GM23248 (cell line): ENCODE data around the gene UAP1L1. TPM values are rescaled to one million over a fixed set of nuclear protein-coding genes. Genes with fewer than 3 reads are reported as not detected.

Experiments used
- DNase-seq: peaks from one replicate; pipeline ENCODE4 v3.0.0-alpha.2; 2015
- H2AFZ ChIP-seq: fragments of 200-600 bp; sonication (generic); 2 replicates; pipeline ENCODE4 v1.6.1; 2016; ENCODE audit warnings: antibody characterized with exemption
- H3F3A ChIP-seq: fragments of 200-600 bp; sonication (generic); 2 replicates; pipeline ENCODE4 v1.6.1; 2016; ENCODE audit warnings: mild to moderate bottlenecking, antibody characterized with exemption, mixed run types; ENCODE audit not compliant: insufficient read depth
- H3K27ac ChIP-seq: fragments of 200-600 bp; sonication (generic); 2 replicates; pipeline ENCODE4 v1.5.1; 2016; ENCODE audit warnings: mild to moderate bottlenecking
- H3K27me3 ChIP-seq: fragments of 200-600 bp; sonication (generic); replicated peaks from 2 replicates; pipeline ENCODE4 v1.6.1; 2016; ENCODE audit warnings: mild to moderate bottlenecking; ENCODE audit not compliant: insufficient read depth
- H3K36me3 ChIP-seq: fragments of 200-600 bp; sonication (generic); 2 replicates; pipeline ENCODE4 v1.6.1; 2016; ENCODE audit warnings: low read depth, mild to moderate bottlenecking
- H3K4me1 ChIP-seq: fragments of 200-600 bp; sonication (generic); 2 replicates; pipeline ENCODE4 v1.6.1; 2016; ENCODE audit warnings: mild to moderate bottlenecking; ENCODE audit not compliant: insufficient read depth
- H3K4me2 ChIP-seq: fragments of 200-600 bp; sonication (generic); one replicate; pipeline ENCODE4 v1.6.1; 2016; ENCODE audit warnings: mild to moderate bottlenecking; ENCODE audit not compliant: unreplicated experiment
- H3K4me3 ChIP-seq: fragments of 200-600 bp; sonication (generic); 2 replicates; pipeline ENCODE4 v1.5.1; 2016; ENCODE audit warnings: mild to moderate bottlenecking
- H3K79me2 ChIP-seq: fragments of 200-600 bp; sonication (generic); 2 replicates; pipeline ENCODE4 v1.6.1; 2016; ENCODE audit warnings: mild to moderate bottlenecking; ENCODE audit not compliant: insufficient read depth
- H3K9ac ChIP-seq: fragments of 200-600 bp; sonication (generic); 2 replicates; pipeline ENCODE4 v1.6.1; 2016; ENCODE audit warnings: mild to moderate bottlenecking
- H3K9me2 ChIP-seq: fragments of 200-600 bp; sonication (generic); 2 replicates; pipeline ENCODE4 v1.6.1; 2016; ENCODE audit warnings: mixed run types, mild to moderate bottlenecking, moderate library complexity; ENCODE audit not compliant: insufficient read depth
- H3K9me3 ChIP-seq: fragments of 200-600 bp; sonication (generic); one replicate; pipeline ENCODE4 v1.6.1; 2017; ENCODE audit warnings: low read depth
- H4K20me1 ChIP-seq: fragments of 200-600 bp; sonication (generic); 2 replicates; pipeline ENCODE4 v1.6.0; 2016; ENCODE audit not compliant: insufficient read depth
- EZH2 ChIP-seq: fragments of 200-600 bp; sonication (generic); IDR thresholded peaks from 2 replicates; pipeline ENCODE4 v1.6.1; 2018; ENCODE audit warnings: antibody characterized with exemption, mild to moderate bottlenecking; ENCODE audit not compliant: insufficient read depth, poor library complexity, severe bottlenecking
- EZH2phosphoT487 ChIP-seq: fragments of 200-600 bp; sonication (generic); IDR thresholded peaks from 2 replicates; pipeline ENCODE4 v1.6.1; 2018; ENCODE audit warnings: antibody characterized with exemption, moderate library complexity, mild to moderate bottlenecking, low read depth; ENCODE audit not compliant: insufficient read depth
- WGBS, 2 experiments: methylation state at CpG; one replicate each; pipeline ENCODE4 v1.1.6; 2015 to 2017; ENCODE audit warnings: low lambda C conversion rate in 2 of 2, low coverage in 1 of 2; ENCODE audit errors: missing lambda C conversion rate in 2 of 2; 5-methylcytosine and 5-hydroxymethylcytosine counted together
- in situ Hi-C: fragments of 300-500 bp; cut with MboI; formaldehyde crosslinking; loops from 2 replicates; pipeline ENCODE4 v1.15.0; 2020
- polyA plus RNA-seq: library from polyadenylated mRNA; unstranded; fragments of >200 nt; fragmentation: Nextera tagmentation; extraction: Ambion mirVana; gene quantifications from 2 replicates; pipeline ENCODE4 v1.2.1, GENCODE V29; 2016
- total RNA-seq: library from RNA; depleted of rRNA; stranded (reverse); fragments of >200 nt; shearing (Covaris generic); gene quantifications from 2 replicates; pipeline ENCODE4 v1.2.3, GENCODE V29; 2014

UAP1L1 gene
- total and polyA plus RNA-seq, 2 experiments from 2014 or later: 4.3 to 5.7 TPM

- WGBS, 2 experiments: 10 to 18% methylated on average over 20 to 50 of the region's 70 CpGs
- Histone ChIP-seq H3K27me3 (no peaks in the 10 kb centered on the region), H2AFZ (peak within 1 kb of the TSS; percentile 78), H3K4me2 (peak within 1 kb of the TSS; percentile 73), H3K9ac (peak within 1 kb of the TSS; percentile 78), H3K4me3 (peak within 1 kb of the TSS; percentile 78), H3K9me3 (no peaks in the 10 kb centered on the region), H4K20me1 (no peaks in the 10 kb centered on the region), H3K79me2 (no peaks in the 10 kb centered on the region), H3K9me2 (no peaks in the 10 kb centered on the region), H3K27ac (no peak within 1 kb of the TSS), H3K4me1 (no peaks in the 10 kb centered on the region), H3F3A (no peaks in the 10 kb centered on the region), H3K36me3 (no peaks in the 10 kb centered on the region)
- in situ Hi-C loops: loop anchor here (25.0 kb wide), 1 partner anchor 297 kb away; the partner anchor contains the start of genes EXD3 and NOXA1
- TF ChIP-seq EZH2: no peak
- TF ChIP-seq EZH2phosphoT487: no peak
- peak; percentile 83 for DNase-seq
Measured at GRCh38 chr9:137114613-137115393, 37.5 kb downstream of the UAP1L1 start, which contains the start of gene DPP7. Gene DPP7 (minus strand): TSS chr9:137114733. CDS start chr9:137114713, 20 bp downstream.

- Histone ChIP-seq H3F3A (no peaks in the 10 kb centered on the region), H3K4me1 (no peaks in the 10 kb centered on the region), H3K27me3 (no peaks in the 10 kb centered on the region), H3K9me2 (no peaks in the 10 kb centered on the region), H3K36me3 (no peaks in the 10 kb centered on the region), H3K79me2 (no peaks in the 10 kb centered on the region), H3K9ac (no peak overlapping the region), H4K20me1 (no peaks in the 10 kb centered on the region), H3K4me2 (no peak overlapping the region), H3K9me3 (no peaks in the 10 kb centered on the region), H2AFZ (no peak overlapping the region), H3K4me3 (no peak overlapping the region), H3K27ac (no peak overlapping the region)
- TF ChIP-seq EZH2 (no peak), EZH2phosphoT487 (no peak)
- in situ Hi-C loops: loop anchor here (25.0 kb wide), 1 partner anchor 297 kb away; the partner anchor contains the start of genes EXD3 and NOXA1
- no peak for DNase-seq
- 67 to 74% methylated on average over 18 to 19 of the region's 21 CpGs for WGBS, 2 experiments
Measured at GRCh38 chr9:137115394-137116026, 38.2 kb downstream of the UAP1L1 start.

GRCh38 chr9:137116027-137116507 is 38.8 kb downstream of the UAP1L1 start:
- Histone ChIP-seq H4K20me1 (no peaks in the 10 kb centered on the region), H3K79me2 (no peaks in the 10 kb centered on the region), H3K9ac (no peak overlapping the region), H3K4me1 (no peaks in the 10 kb centered on the region), H3K4me2 (no peak overlapping the region), H3K36me3 (no peaks in the 10 kb centered on the region), H3K27me3 (no peaks in the 10 kb centered on the region), H2AFZ (no peak overlapping the region), H3K9me3 (no peaks in the 10 kb centered on the region), H3F3A (no peaks in the 10 kb centered on the region), H3K27ac (no peak overlapping the region), H3K4me3 (no peak overlapping the region), H3K9me2 (no peaks in the 10 kb centered on the region)
- TF ChIP-seq EZH2phosphoT487 (no peak), EZH2 (no peak)
- DNase-seq: no peak
- in situ Hi-C loops: loop anchor here (25.0 kb wide), 1 partner anchor 296 kb away; the partner anchor contains the start of genes EXD3 and NOXA1
- WGBS, 2 experiments: 47 to 82% methylated on average over 4 to 6 of the region's 6 CpGs

DNA sequence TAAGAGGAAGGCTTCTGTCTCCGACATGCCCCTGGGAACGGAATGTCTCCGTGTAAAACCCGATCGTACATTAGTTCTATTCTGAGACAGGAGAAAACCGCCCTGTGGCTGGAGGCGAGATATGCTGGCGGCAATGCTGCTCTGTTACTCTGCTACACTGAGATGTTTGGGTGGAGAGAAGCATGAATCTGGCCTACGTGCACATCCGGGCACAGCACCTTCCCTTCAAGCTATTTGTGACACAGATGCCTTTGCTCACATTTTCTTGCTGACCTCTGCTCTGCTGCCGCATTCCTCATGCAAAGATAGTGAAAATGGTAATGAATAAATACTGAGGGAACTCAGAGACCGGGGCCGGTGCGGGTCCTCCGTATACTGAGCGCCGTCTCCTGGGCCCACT is 39.4 kb downstream of the UAP1L1 start:
- H3K4me3 ChIP-seq: no peak overlapping the region
- H3K27ac ChIP-seq: no peak overlapping the region
- no peaks in the 10 kb centered on the region for H3K27me3 ChIP-seq
- no peak overlapping the region for H3K9ac ChIP-seq
- WGBS, 2 experiments: 60 to 65% methylated on average over 17 of the region's 17 CpGs
- no peaks in the 10 kb centered on the region for H4K20me1 ChIP-seq
- H3F3A ChIP-seq: no peaks in the 10 kb centered on the region
- H2AFZ ChIP-seq: no peak overlapping the region
- no peaks in the 10 kb centered on the region for H3K9me2 ChIP-seq
- DNase-seq: no peak
- TF ChIP-seq EZH2 (no peak), EZH2phosphoT487 (no peak)
- in situ Hi-C loops: loop anchor here (25.0 kb wide), 1 partner anchor 296 kb away; the partner anchor contains the start of genes EXD3 and NOXA1
- H3K79me2 ChIP-seq: no peaks in the 10 kb centered on the region
- no peaks in the 10 kb centered on the region for H3K4me1 ChIP-seq
- H3K9me3 ChIP-seq: no peaks in the 10 kb centered on the region
- no peaks in the 10 kb centered on the region for H3K36me3 ChIP-seq
- no peak overlapping the region for H3K4me2 ChIP-seq
